ENCODE results near the gene SEZ6. TPM values are rescaled to one million over a fixed set of nuclear protein-coding genes. Genes with fewer than 3 reads are reported as not detected.

Gene SEZ6
- total RNA-seq, 1 donor from 2014 or later: not detected

- Histone ChIP-seq H3K4me3 (no peak overlapping the region), H3K27ac (no peak overlapping the region), H3K36me3 (peaks cover 0 to 75% of the 10 kb centered on the region in 2 donors), H3K9me3 (no peaks in the 10 kb centered on the region), H3K4me1 (peaks cover 37% of the 10 kb centered on the region), H3K27me3 (no peaks in the 10 kb centered on the region)
- TF ChIP-seq CTCF (IDR thresholded peaks at IDR 0.05): no peak
- TF ChIP-seq POLR2AphosphoS5 (IDR thresholded peaks at IDR 0.05; ENCODE audit: insufficient read depth in 1 of 2, low read depth in 1 of 2): no peak
- no peak for TF ChIP-seq POLR2A (IDR thresholded peaks at IDR 0.05)
- intact Hi-C loops (cut with DNase I): no loop called here
- no peak for DNase-seq (ENCODE audit: extremely low spot score in 2 of 2)
These were observed 95.3 kb downstream of the SEZ6 start for GRCh38 chr17:28910534-28910933.

GRCh38 chr17:28908640-28909167 lies 97.1 kb downstream of the SEZ6 start:
- DNase-seq (ENCODE audit: extremely low spot score in 2 of 2): no peak
- Histone ChIP-seq H3K27me3 (no peaks in the 10 kb centered on the region), H3K4me1 (peaks cover 39% of the 10 kb centered on the region), H3K9me3 (no peaks in the 10 kb centered on the region), H3K4me3 (no peak overlapping the region), H3K27ac (peak overlapping the region; percentile 84), H3K36me3 (peaks cover 0 to 61% of the 10 kb centered on the region in 2 donors)
- intact Hi-C loops (cut with DNase I): no loop called here
- TF ChIP-seq POLR2AphosphoS5 (IDR thresholded peaks at IDR 0.05; ENCODE audit: insufficient read depth in 1 of 2, low read depth in 1 of 2) (peak in 1 of 2 donors; percentile 48), CTCF (IDR thresholded peaks at IDR 0.05) (no peak)

- H3K4me1 ChIP-seq: peaks cover 47% of the 10 kb centered on the region
- intact Hi-C loops (cut with DNase I): no loop called here
- H3K36me3 ChIP-seq: peaks cover 0 to 53% of the 10 kb centered on the region in 2 donors
- H3K27ac ChIP-seq: peak overlapping the region; percentile 84
- TF ChIP-seq POLR2A (IDR thresholded peaks at IDR 0.05) (no peak), POLR2AphosphoS5 (IDR thresholded peaks at IDR 0.05; ENCODE audit: insufficient read depth in 1 of 2, low read depth in 1 of 2) (no peak)
- no peak for DNase-seq (ENCODE audit: extremely low spot score in 2 of 2)
- H3K4me3 ChIP-seq: no peak overlapping the region
- H3K27me3 ChIP-seq: no peaks in the 10 kb centered on the region
- H3K9me3 ChIP-seq: no peaks in the 10 kb centered on the region
These were observed 97.9 kb downstream of the SEZ6 start for GRCh38 chr17:28907709-28908475.

- no peaks in the 10 kb centered on the region for H3K27me3 ChIP-seq
- DNase-seq (ENCODE audit: extremely low spot score in 2 of 2): no peak
- H3K27ac ChIP-seq: peak overlapping the region; percentile 84
- TF ChIP-seq POLR2A (IDR thresholded peaks at IDR 0.05) (no peak), CTCF (IDR thresholded peaks at IDR 0.05) (no peak), POLR2AphosphoS5 (IDR thresholded peaks at IDR 0.05; ENCODE audit: insufficient read depth in 1 of 2, low read depth in 1 of 2) (no peak)
- peaks cover 0 to 43% of the 10 kb centered on the region in 2 donors for H3K36me3 ChIP-seq
- intact Hi-C loops (cut with DNase I): no loop called here
- peaks cover 51% of the 10 kb centered on the region for H3K4me1 ChIP-seq
- no peak overlapping the region for H3K4me3 ChIP-seq
- no peaks in the 10 kb centered on the region for H3K9me3 ChIP-seq
These were observed 99.0 kb downstream of the SEZ6 start for GRCh38 chr17:28906706-28907438.

- no peak for TF ChIP-seq POLR2AphosphoS5 (IDR thresholded peaks at IDR 0.05; ENCODE audit: insufficient read depth in 1 of 2, low read depth in 1 of 2)
- TF ChIP-seq POLR2A (IDR thresholded peaks at IDR 0.05): no peak
- no peak for TF ChIP-seq CTCF (IDR thresholded peaks at IDR 0.05)
- H3K36me3 ChIP-seq: peaks cover 0 to 37% of the 10 kb centered on the region in 2 donors
- H3K4me1 ChIP-seq: peaks cover 57% of the 10 kb centered on the region
- DNase-seq (ENCODE audit: extremely low spot score in 2 of 2): no peak
- no peaks in the 10 kb centered on the region for H3K9me3 ChIP-seq
- H3K27ac ChIP-seq: peak overlapping the region; percentile 84
- no peak overlapping the region for H3K4me3 ChIP-seq
- intact Hi-C loops (cut with DNase I): no loop called here
- no peaks in the 10 kb centered on the region for H3K27me3 ChIP-seq
These were observed 99.6 kb downstream of the SEZ6 start for GRCh38 chr17:28906276-28906675.

All from vagina (tissue), 2 donors.